HG03135 (cell line): ENCODE data around the gene C9orf57.
"Not testable (repeated sequence)": the region's sequence is repeated elsewhere in the genome, so short reads cannot be mapped to it uniquely, and the experiment has no call there.

Source experiments
- ATAC-seq: cut with Tn5 transposase; IDR thresholded peaks from one replicate; pipeline ENCODE4 v1.9.1; 2021; ENCODE audit warnings: mild to moderate bottlenecking, moderate library complexity; ENCODE audit not compliant: unreplicated experiment

C9orf57 gene

GRCh38 chr9:72060513-72060912, at the start of gene C9orf57:
Gene C9orf57 (minus strand): TSS chr9:72060613. CDS start chr9:72059331, 1,282 bp downstream.
- no peak for ATAC-seq

DNA sequence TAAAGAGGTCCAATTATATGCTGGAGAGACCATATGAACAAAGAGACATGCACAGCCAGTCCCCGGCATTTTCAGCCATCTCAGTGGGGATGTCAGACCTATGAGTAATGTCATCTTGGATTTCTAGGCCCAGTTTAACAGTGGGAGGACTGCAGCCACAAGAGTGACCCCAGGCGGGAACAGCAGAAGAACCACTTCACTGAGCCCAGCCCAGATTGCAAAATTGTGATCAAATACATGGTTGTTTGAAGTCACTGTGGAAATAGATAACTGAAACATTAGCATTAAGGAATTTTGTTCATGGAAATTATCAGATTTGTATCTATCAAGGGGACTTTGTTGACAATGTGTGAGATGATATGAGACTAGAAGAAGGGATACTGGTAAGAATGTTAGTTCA, 42.1 kb upstream of the C9orf57 start:
- ATAC-seq, result no peak

DNA sequence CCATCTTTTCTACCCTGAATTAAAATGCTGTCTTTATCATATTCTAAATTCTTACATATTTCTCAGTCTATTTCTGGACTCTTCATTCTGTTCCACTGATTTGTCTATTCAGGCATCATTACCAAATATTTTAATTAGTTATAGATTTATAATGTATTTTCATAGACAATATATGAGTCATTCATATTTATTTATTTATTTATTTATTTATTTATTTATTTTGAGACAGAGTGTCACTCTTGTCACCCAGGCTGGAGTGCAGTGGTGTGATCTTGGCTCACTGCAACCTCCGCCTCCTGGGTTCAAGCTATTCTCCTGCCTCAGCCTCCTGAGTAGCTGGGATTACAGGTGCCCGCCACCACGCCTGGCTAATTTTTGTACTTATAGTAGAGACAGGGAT, 35.1 kb upstream of the C9orf57 start:
- ATAC-seq, result not testable (repeated sequence)

DNA sequence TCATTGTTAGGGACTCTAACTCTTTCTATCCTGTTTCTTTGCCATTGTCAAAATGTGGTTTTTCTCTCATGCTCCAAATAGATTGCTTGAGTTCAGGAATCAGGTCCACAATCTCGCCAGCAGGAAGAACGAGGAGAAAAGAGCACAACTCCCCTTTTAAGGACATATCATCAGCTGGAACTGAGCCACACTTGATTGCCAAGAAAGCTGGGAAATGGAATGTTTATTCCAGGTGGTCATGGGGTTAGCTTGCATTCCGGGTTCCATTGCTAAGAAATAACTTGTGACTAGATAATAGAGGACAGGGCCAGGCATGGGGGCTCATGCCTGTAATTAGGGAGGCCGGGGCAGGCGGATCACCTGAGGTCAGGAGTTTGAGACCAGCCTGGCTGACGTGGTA, 32.4 kb upstream of the C9orf57 start:
- no peak for ATAC-seq

DNA sequence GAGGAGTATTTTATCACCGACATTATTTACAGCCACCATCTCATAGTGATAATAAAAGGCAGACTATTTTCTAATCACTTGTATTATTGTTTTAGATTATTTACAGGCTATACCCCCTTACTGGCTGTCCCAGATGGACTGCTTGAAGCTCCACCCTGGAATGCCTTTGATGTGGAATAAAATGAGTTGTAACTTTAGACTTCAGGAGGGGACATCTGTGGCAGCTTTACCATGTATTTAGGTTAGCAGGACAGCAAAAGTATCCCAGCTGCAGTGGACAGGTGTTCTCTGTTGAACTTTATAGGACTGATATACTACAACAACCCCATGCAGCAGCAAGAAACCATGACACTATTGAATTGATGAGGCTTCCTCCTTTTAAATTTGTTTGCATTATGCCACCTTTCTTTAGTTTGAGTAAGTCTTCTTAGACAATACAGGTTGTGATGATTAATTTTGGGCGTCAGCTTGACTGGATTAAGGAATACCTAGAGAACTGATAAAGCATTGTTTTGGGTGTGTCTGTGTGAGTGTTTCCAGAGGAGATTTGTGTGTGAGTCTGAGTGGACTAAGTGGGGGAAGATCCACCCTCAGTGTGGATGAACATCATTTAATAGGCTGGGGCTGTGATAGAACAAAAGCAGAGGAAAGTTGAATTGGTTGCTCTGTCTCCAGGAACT, 29.2 kb upstream of the C9orf57 start:
- no peak for ATAC-seq

DNA sequence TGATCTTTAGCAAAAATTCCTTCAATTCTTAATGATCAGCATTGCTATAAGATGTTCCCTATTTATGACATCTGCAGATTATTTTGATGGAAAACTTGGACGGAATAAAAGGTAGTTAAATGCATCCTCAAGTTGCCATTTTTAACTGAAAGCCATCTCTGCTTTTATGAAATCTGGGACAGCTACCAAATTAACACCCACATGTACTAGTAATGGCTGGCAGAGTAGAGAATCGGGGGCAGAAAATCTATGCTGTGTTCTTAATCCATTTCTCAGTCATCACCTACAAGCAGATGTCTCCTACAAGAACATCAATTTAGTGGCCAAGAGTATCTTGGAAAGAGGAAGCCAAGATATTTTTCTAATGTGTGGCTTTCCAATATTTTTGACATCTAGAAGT, 22.1 kb upstream of the C9orf57 start:
- ATAC-seq, result no peak

DNA sequence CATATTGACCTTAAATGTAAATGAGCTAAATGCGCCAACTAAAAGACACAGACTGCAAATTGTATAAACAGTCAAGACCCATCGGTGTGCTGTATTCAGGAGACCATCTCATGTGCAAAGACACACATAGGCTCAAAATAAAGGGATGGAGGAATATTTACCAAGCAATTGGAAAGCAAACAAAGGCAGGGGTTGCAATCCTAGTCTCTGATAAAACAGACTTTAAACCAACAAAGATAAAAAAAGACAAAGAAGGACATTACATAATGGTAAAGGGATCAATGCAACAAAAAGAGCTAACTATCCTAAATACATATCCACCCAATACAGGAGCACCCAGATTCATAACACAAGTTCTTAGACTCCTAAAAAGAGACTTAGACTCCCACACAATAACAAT, 14.3 kb upstream of the C9orf57 start:
- not testable (repeated sequence) for ATAC-seq

DNA sequence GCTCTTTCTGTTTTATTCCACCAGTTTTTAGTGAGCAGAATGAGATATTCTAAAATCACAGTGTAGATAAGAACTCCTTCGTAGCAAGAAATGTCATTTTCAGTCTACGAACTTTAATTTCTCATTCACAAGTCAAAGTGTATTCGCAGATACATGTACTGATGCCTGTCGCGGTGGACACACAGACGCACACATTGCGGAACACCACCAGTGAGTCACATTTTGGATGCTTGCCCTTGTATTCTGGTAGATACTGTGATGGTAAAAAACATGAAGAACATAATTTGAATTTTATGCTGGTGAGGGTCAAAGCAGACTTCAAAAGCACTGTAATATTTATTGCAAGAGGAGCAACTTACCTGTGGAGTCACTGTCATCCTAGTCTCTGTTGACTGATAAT, 4.7 kb upstream of the C9orf57 start:
- ATAC-seq, result no peak

- ATAC-seq, result no peak
These were observed 8.3 kb downstream of the C9orf57 start for GRCh38 chr9:72052122-72052521.

DNA sequence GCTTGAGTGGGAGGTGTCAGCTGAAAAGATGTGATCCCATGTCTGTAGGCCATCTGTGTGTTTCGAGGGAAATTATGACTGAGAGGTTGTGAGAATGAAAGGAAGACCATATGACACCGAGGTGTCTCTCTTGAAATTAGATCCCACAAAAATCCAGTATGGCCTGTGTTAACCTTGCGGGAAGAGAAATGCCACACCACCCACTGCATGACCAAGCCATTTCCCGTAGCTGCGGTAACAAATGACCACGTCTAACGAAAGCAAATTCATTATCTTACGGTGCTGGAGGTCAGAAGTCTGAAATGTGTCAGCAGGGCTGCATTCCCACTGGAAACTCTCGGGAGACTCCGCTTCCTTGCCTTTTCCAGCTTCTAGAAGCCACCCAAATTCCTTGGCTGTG, 11.6 kb downstream of the C9orf57 start:
- ATAC-seq, result no peak

GRCh38 chr9:72046630-72047456, 13.6 kb downstream of the C9orf57 start:
- ATAC-seq, result no peak

- ATAC-seq, result no peak
These were observed 16.3 kb downstream of the C9orf57 start for GRCh38 chr9:72044095-72044494.

DNA sequence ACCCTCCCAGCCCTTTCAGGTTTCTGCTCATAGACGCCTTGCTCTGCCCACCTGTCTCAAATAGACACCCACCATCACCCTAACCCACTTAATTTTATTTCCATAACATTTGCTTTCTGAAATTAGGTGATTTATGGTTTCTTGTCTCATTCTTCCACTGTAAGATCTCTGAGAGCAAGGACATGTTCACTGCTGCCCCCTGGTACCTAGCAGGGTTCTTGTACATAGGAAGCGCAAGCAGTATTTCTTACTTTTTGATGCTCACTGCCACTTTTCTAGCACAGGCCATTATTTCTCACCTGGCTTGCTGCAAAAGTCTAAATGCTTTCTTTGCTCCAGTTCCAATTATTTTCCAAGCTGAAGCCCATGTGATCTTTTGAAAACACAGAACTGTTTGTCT, 16.8 kb downstream of the C9orf57 start:
- ATAC-seq, result no peak

GRCh38 chr9:72042928-72043327, 17.5 kb downstream of the C9orf57 start:
- ATAC-seq, result no peak

- no peak for ATAC-seq
These were observed 18.6 kb downstream of the C9orf57 start for GRCh38 chr9:72041775-72042194.

DNA sequence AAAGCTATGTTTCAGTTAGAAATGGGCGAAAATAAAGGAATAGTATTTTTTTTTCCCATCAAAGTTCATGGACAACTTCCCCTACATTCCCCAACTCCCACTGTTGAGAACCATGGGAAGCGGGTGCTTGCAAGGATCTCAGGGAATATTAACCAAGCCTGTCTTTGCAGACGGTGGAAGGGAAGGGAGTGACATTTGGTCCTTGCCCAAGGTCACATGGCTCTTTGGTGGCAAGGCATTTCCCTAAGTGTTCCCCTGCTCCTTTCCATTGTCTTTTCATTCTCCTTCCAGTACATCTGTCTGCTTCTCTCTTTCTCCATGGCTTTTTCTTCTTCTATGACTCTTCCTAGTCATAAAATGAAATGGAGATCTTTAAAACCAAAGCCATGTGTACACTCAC, 19.0 kb downstream of the C9orf57 start:
- no peak for ATAC-seq

GRCh38 chr9:72039532-72039931, 20.9 kb downstream of the C9orf57 start:
- no peak for ATAC-seq

DNA sequence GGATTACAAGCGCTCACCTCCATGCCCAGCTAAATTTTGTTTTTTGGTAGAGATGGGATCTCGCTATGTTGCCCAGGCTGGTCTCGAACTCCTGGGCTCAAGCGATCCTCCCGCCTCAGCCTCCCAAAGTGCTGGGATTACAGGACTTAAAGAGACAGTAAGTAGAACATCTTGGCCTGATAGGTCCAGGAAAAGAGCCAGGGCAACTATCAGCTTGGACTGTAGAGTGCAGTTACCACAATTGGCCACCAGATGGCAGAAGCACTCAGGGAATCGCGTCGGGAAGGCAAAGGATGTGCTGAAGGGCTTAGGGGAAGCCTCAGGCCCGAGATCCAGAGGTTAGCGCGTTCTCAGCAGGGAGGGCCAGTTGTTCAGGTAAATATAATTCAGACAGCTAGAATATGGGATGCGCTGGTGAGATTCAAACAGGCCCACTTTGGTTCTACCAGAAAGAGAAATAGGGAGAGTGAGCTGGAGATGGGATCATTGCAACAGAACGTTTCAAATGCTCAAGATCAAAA, 21.5 kb downstream of the C9orf57 start:
- peak; percentile 79 for ATAC-seq

DNA sequence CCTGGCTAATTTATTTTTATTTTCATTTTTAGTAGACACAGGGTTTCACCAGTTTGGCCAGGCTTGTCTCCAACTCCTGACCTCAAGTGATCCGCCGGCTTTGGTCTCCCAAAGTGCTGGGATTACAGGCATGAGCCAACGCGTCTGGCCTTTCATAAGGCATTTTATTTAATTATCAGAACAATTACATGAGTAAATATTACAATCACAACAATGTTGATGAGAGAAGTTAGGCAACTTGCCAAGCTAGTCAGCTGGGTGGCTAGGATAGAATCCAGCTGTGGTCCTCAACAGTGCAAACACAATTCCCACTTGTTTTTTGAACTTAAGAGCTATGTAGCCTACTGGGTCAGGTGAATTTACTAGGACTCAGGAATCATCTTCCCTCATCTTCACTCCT, 22.0 kb downstream of the C9orf57 start:
- ATAC-seq, result no peak

- no peak for ATAC-seq
These were observed 22.8 kb downstream of the C9orf57 start for GRCh38 chr9:72037571-72037970.

- ATAC-seq, result no peak
These were observed 29.6 kb downstream of the C9orf57 start for GRCh38 chr9:72030767-72031166.

GRCh38 chr9:72029986-72030385, 30.4 kb downstream of the C9orf57 start:
- no peak for ATAC-seq
